Activated T-cell treated with anti-CD3 and anti-CD28 coated beads for 4 hours (primary cell): Measurements from ENCODE around the gene MTFR1L.

Source experiments
- DNase-seq: peaks from one replicate; pipeline ENCODE4 v3.0.0-alpha.2; 2020

MTFR1L gene

DNA sequence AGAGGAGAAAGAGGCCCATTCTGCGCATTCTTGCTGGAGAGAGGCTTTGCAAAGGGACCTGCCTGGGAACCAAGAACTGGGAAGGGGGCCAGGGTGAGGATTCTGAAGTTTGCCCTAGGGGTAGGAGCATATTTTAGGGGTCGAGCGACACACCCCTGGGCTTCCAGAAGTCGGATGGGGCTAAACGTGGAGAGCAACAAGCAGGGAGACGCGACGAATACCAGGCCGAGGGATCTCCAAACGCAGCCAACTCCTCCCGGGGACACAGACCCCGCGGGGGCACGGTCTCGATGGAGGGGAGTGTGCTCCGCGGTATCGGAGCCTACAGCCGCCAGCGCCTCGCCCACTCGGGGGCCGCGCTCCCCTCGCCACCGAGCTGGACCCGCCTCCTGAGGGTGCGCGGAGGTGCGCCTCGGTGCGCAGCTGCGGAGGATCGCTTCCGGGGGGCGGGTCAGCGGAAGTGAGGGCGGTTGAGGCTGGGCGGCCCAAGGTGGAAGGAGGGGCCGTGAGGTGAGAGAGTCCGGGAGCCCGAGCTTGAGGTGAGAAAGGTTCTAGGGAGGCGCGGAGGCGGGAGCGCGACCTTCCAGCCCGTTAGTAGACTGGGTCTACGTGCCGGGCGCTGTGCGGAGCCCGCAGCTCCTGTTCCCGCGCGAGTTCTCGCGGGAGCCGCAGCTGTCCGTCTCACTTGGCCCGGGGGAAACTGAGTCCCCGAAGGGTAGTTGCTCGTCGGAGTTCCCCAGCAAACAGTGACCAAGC lies at the start of gene MTFR1L:
Gene MTFR1L, plus strand, starts transcription at position 464 of the 756 bp plus-strand sequence. CDS start 3,151 bp downstream, outside the sequence.
- DNase-seq: peak; percentile 92

DNA sequence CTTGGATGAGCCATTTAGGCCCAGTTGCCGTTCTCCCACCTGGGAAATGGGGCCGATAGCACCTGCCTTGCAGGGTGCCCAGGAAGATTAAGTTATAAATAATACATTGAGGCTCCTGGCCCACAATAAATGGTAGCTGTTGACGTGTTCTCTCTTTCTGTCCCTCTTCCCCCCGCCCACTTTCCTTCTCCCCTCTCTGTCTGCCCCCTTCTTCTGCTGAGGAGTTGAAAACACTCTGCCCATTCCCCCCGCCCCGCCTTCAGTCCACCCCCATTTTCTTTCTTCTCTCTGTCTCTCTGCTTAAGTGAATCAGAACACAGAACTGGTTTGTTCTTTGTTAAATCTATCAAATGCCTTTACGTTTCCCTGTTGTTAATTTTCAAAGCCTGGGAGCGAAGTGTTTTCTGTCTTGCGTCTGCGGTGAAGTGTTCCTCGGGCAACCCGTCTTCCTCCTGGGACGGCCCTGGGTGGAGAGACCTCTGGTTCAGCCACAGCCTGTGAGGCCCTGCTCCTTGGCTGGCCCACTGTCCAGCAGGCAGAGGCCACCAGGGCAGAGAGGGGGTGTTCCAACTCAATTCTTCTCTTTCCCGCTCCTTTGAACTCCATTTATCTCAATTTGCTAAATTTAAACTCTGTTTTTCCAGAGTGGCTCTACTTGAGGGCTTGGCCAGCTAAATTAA lies 49.1 kb upstream of the MTFR1L start:
- no peak for DNase-seq

DNA sequence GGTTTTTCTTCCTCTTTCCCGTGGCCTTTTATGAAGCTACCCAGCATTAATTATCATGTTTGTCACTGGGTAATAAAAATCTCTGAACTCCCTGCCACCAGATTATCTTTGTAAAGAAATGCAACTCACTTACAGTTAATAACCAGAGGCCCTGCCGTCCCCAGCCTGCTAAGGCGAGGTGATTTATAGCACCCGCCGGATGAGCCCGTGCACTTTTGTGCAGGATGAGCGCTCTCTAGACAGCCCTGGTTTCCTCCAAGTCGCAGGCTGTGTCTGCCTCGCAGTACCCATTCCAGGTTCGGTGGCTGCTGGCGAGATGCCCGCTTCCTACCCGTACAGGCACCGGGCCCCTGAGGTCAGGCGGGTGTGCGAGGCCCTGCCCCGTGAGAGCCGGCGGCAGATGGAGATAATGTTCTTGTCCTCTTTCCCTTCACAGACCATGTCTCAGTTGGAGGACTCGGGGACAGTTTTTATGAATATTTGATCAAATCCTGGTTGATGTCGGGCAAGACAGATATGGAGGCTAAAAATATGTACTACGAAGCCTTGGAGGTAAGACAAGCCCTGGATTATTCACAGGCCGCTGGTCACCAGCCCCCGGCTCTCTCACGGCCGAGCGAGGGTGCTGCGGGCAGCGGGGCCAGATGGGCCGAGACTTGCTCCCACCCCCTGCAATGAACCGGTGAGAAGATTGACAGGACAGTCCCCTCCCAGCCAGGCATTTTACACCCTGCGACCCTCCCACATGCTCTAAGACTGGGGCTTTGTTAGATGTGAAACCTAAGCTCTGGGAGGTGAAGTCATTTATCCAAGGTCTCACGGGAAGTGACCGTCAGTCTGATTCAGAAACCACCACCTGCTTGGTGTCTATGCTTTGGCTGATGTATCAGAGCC lies 48.3 kb upstream of the MTFR1L start:
- no peak for DNase-seq

DNA sequence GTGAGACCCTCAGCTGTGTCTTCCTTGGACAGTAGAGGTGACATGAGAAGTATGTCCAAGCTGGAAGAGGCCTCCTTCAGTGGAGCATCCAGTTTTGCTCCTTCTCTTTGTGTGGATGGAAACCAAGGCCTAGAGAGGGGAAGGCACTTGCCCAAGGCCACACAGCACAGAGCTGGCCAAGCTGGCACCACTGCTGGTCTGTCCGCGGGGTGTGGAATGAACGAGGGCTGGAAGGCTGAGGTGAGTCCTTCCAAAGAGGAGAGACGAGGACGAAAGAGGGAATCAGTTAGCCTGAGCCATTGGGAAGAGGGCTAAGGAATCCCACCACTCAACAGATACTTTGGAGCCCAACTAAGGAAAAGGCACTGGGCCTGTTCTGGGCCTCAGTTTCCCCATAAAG lies 47.6 kb upstream of the MTFR1L start:
- DNase-seq: no peak

DNA sequence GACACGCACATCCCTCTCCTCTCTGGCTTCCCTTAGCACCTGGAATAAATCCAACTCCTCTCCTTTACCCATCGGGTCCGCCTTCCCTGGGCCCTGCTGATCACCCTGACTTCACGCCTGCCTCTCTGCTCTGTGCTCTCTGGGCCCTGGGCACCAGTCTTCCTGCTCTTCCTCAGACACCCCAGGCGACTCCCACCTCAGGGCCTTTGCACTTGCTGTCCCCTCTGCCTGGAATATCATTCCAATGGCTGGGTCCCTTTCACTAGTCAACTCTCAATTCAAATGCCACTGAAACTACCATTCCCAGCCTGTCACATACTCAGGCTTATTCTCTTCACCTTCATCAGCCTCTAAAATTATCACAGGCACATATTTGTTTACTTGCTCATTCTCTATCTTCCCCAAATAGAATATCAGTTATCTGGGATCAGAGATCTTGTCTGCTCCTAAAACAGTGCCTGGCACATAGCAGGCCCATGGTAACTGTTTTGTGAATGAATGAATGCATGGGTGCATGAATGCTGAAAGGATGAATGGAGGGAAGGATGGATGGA lies 47.0 kb upstream of the MTFR1L start:
- DNase-seq: no peak

DNA sequence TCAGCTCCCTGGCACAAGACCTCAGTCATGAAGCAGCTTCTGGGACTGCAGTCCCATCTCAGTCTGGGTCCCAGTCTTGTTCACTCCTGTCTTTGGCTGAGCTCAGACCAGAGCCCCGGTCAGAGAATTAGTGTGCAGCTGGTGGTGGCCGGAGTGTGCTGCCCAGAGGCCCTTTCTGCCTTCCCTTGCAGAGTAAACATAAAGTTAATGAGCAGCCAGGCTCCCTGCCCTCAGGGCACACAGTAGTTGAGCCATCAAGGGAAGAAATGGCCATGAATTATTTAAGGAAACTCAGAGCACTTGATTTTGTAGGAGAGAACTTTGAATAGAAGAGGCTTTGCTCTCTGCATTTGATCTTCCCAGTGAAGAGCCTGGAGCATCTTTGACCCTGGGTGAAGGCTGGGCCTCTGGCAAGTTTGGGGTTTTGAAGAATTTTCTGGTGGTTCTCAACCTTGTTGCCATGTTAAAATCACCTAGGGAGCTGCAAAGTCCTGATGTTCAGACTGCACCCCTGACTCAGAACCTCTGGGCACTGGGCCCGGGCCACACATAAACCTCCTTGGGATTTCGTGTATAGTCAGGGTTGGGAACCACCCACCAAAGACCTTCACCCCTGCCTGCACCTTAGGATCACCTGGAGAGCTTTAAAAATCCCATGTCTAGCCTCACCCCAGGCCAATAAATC lies 46.2 kb upstream of the MTFR1L start:
- DNase-seq: no peak

DNA sequence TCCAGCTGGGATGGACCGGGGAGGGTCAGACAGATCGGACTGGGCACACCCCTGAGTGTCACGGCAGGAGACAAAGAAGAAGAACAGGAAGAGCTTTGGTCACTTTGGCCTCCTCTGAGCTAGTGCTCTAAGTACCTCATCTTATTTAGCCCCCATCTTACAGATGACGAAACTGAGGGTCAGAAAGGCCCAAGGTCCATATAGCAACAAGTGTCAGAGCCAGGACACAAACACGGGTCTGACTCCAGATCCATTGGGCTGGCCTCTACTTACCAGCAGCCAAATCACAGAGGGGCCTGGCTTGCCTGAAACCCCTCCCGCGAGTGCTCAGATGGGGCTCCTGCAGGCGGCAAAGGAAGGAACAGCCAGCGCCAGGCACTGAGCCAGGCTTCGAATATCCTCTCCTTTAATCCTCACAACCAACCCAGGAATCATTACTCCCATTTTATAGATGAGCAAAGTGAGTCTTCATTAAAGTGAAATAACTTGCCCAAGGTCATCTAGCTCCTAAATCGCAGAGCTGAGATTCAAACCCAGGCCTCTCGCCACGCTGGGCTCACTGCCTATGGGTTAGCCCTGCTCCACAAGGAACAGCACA lies 45.4 kb upstream of the MTFR1L start:
- DNase-seq: no peak

DNA sequence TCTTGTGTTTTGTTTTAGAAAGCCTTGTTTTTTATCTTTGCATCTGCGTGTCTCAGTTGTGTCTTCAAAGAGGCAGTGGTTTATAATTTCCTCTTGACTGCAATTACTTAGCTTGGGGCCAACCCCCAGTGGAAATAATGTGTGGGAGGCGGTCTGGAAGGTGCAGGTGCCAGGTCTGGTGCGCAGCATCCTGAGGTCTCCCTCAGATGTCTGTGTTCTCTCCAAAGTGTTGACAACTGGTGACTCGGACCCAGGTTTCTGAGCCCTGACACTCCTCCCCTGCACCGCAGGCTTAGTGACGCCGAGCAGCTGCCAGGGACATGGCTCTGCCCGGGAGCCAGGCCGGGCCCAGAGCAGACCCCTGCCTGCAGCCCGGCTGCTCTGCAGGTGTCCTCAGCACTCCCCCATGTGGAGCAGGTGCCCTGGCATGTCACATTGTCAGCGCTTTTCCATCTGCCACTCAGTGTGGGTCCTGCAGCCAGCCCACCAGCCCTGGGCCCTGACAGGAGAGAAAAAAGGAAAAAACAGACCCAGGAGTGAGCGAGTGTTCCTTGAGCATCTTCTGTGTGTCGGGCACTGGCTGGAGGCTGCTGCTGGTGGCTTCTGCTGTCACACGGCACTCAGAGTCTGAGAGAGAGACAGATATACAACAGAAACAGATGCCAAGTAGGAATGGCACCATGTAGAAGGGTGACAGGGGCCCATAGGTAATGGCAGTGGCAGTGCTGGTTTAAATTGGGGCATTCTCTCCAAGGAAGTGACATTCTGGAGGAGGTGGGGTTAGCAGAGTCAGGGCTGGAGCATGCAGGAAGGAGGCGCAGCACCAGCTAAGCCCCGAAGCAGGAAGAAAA lies 44.6 kb upstream of the MTFR1L start:
- peak; percentile 81 for DNase-seq

DNA sequence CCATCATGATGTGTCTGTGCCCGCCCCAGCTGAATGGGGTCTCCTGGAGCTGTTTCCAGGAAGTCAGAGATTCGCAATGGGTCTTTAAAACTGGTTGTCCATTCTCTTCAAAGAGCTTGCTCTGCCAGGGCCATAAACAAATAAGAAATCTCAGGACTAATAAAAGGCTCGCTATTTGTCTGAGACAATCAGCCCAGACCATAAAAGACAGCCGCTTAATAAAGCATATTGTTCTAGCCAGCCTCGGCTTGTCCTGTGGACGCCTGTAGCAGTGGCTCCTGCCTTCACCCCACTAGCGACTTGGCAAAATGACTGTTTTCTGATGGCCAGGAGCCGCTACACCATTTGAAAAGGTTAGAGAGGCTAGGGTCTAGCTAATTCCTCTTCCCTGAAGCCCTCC lies 40.4 kb upstream of the MTFR1L start:
- DNase-seq: no peak

DNA sequence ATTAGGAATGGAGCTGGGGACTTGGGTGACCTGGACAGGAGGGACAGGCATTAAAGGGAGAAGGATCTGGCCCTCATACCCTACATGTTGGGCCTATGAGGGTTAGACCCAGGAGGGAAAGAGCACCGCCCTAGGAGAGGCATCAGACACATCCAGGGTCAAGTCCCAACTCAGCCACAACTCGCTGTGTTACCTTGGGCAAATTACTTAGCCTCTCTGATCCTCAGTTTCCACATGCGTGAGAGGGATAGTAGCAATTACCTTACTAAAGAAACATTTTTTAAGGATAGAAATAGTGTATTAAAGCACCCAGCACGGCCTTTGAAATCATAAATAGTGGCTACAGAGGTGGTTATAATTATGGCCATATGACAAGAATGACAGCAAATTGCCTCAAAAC lies 39.9 kb upstream of the MTFR1L start:
- no peak for DNase-seq

DNA sequence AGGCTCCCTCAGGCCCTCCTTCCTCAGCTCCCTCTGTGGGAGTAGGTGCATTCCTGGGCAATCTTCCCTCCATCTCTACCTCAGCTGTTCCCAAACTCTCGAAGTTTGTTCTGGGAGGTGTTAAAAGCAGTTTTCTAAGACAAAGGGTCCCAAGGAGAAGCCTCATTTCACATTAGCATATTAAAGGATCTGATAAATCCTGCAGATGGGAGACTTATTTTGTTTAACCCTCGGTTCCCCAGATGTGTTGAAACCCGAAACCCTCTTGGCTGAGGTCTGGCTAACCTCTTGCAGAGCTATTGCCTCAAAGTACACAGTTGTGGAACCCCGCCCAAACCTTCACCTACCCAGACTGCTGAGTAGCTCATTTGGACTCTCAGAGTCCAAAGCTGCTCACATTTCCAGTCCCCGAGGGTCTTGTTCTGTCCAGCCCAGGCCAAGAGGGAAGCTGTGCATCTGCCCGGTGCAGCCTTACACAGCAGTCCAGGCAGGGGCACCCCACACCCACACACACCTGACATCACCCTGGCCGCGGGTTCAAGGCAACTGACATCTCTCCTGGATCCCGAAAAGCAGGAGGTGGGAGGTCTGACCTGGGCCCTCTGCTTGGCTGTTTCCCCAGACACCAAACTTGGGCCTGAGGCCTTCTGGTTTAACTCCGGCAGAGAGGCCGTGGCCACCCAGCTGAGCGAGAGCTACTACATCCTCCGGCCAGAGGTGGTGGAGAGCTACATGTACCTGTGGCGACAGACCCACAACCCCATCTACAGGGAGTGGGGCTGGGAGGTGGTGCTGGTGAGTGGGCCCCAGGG lies 39.2 kb upstream of the MTFR1L start:
- no peak for DNase-seq

DNA sequence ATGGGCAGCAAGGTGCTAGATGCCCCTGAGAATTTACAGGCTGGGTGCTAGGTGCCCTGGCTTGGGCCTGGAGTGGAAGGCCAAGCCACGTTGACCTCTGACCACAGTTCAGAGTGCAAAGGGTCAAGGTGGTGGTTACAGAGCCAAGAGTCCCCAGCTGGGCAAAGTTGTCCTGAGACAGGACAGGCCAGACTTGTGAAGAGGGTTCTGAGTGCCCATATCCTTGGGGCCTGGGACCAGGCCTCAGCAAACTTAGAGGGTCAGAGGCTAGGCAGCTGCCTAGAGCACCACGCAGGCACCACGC lies 38.7 kb upstream of the MTFR1L start:
- no peak for DNase-seq

DNA sequence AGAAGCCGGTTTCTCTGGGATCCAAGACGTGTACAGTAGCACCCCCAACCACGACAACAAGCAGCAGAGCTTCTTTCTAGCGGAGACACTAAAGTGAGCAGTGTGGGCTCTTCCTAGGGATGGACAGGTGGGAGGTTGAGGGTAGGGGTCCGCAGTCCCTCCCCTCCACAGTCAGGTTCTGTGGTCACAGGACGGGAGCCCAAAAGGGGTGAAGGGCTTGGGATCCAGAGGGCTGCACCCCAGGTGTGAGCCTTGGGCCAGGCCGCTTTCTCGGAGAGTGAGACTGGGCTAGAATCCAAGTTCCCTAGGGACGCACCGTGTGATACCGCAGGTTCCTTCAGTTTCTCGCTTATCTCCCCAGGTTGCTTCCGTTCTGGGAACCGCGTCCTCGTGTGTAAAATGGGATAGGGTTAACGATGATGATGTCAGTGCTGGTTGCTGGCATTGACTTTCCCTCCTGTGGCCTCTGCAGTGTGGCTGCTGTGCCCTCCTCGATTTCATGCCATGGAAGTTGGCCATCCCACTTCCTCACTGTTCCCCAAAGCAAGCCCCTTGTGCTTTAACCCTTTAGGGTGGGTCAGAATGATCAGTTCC lies 37.0 kb upstream of the MTFR1L start:
- DNase-seq: no peak

DNA sequence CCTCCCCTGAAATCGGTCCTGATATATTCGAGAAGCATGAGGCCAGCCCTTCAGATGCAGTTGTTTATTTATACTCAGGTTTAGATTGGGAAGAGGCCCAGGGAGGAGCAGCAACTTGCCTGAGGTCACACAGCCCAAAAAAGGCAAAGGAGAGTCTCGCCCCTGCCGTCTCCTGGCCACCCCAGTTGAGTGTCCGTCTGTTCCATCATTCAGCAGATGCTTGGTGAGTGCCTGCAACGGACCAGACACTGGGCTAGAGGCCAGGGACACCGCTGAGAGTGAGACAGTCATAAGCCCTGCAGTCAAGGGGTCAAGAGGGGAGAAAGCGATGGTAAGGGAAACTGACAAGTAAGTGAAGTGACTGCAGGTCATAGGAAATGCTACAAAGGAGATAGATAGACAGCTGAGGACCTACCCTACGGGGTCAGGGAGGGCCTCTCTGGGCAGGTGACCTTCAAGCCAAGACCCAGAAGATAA lies 35.1 kb upstream of the MTFR1L start:
- no peak for DNase-seq

DNA sequence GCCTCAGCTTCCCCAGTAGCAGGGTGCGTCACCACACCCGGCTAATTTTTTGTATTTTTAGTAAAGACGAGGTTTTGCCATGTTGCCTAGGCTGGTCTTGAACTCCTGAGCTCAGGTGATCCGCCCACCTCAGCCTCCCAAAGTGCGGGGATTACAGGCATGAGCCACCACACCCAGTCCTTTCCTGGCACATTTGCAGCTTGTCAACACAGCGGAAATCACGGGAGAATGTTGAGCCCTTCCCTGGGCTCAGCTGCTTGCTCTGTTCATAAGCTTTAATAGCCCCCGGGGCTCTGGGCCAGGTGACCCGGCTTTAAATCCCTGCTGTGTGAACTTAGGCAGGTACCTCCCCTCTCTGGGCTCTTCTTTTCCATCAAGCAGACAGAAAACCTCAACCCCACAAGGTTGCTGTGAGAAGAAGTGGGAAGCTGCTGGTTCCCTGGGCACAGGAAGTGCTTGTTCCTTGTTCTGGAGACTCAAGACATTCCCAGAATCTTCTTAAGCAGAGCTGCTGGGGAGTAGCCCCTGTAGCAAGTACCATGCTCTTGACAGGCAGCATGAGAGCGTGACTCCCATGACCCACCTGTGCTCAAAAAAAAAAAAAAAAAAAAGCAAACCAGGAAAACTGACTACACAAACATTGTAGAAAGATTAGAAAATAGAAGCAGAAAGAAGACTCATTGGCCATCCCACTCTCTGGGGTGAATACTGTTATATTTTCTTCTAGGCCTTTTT lies 34.3 kb upstream of the MTFR1L start:
- DNase-seq: no peak

DNA sequence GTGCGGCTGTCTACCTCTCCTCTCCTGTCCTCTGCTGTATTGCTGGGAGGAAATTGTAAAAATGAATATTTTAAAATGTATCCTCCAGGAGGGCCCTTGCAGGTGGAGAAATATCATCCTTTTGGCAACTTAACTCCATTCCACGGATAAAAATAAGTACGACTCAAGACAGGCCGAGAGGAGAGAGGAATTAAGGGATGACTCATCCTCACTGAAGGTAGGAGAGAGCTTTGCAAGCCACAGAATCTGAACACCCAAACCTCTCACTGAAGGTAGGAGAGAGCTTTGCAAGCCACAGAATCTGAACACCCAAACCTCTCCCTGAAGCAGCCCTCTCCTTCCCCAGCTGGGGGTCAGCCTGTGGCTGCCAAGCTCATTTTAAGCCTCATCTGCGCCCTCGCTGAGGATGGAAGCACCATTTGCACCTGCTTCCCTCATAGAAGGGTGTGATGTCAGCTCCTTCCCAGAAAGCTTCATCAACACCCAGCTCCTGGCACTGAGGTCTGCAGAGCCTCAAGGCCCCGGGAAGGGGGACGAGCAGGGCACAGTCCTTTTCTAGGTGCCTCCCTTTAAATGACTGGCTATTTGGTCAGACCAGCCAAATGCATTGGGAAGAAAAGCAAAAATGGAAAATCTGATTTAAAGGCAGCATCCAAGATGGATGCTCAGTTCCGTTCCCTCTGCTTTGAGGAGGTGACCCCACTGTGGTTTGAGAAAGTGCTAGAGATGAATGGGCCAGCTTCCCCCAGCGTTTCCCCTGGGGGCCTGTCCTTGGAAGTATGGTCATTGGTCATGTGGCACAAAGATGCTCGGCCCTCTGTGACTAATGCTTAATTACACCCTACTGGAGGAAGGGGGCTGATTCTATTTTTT lies 32.6 kb upstream of the MTFR1L start:
- DNase-seq: no peak

DNA sequence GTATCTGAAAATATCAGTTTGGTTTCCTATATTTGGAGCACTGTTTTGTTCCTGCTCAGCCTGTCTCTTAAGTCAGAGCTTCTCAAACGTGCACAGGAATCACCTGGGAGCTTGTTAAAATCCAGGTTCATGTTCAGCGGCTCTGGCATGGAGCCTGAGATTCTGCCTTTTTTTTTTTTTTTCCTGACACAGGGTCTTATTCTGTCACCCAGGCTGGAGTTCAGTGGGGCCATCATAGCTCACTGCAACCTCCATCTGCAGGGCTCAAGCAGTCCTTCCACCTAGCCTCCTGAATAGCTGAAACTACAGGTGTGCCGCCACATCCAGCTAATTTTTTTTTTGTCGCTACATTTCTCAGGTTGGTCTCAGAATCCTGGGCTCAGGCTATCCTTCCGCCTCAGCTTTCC lies 32.0 kb upstream of the MTFR1L start:
- no peak for DNase-seq

DNA sequence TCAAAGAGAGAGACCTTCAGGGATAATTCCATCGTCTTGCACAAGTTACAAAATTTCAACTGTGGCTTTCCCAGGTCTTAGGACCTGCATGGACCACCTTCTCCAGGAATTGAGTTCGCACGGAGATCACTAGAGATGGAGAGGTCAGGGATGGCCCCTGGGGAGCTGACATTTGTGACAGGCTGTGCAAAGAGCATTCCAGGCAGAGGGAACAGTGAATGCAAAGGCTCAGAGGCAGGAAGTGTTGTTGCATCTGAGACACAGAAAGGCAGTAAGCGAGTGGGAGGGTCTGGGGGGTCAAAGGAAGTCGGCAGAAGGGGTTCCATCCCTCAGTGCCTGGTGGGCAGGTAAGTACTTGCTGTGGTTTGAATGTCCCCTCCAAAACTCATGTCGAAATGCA lies 29.3 kb upstream of the MTFR1L start:
- no peak for DNase-seq
